ENCODE results near the gene CFHR1. TPM values are rescaled to one million over a fixed set of nuclear protein-coding genes. Genes with fewer than 3 reads are reported as not detected.
"Not testable (repeated sequence)": the region's sequence is repeated elsewhere in the genome, so short reads cannot be mapped to it uniquely, and the experiment has no call there.

CFHR1 gene
- total RNA-seq = not detected

DNA sequence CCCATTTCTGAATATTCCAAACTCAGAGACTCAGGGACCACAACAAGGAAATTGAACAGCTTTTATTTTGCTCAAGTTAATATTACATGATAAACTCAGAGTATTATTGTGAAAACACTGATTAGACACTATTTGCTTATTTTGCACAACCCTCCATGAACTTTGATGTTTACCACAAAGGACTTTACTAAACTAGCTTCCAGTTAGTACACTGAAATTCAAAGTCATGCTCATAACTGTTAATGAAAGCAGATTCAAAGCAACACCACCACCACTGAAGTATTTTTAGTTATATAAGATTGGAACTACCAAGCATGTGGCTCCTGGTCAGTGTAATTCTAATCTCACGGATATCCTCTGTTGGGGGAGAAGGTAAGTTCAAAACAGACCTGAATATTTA, at the start of gene CFHR1:
Gene CFHR1, plus strand, starts transcription at position 201 of the 400 bp plus-strand sequence. Its CDS starts 114 bp downstream, at position 315.
- not testable (repeated sequence) for DNase-seq (ENCODE audit: low read depth in 2 of 3, low spot score in 2 of 3)

DNA sequence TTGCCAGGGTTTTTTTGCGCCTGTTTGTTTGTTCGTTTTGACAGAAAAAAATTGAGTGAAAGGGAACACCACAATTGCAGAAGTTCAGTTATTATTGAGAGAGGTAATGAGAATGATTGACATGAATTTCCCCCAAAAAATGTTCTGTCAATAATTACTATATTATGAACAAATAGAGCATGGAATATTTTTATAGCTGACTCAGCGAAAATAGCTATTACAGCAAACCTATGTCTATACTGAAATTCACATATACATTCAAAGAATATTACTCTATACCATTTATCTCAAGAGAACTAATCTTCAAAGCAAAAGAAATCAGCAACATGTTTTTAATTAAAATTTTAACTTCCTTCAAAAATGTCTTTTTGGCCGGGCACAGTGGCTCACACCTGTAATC, 49.7 kb upstream of the CFHR1 start:
- not testable (repeated sequence) for DNase-seq (ENCODE audit: low read depth in 2 of 3, low spot score in 2 of 3)

DNA sequence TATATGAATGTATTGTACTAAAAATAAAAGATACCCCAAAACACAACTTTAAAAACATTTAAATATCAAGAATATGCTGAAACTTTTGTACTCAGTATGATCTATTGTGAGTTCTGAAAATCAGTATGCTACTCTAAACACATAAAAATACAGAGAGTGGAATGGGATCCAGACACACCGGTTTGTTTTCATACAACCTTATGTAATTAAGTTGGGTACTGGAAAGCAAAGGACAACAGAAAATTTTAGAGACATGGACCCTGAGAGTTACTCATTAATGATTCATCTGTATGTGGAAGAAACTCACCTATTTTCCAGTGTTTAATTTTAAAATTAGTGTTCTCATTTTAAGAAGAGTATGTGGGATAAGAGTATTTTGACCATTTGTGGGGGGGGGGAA, 45.8 kb upstream of the CFHR1 start:
- no peak for DNase-seq (ENCODE audit: low read depth in 2 of 3, low spot score in 2 of 3)

DNA sequence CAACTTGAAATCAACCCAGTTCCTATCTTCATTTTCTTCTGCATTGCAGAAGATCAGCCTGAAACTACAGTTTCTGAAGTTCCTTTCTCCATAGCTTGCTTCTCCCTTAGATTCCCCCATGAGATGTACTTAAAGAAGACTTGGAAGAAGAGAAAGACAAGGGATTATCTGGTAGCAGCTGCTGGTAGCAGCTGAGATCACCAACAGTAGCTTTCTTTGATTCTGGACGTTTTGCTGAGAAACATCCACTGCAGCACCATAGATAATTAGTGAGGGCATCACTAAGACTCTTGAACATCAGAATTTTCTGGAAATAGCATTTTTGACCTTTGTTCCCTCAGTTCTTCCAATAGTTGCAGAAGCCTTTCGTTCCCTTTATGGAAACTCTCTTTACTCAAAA, 45.4 kb upstream of the CFHR1 start:
- DNase-seq (ENCODE audit: low read depth in 2 of 3, low spot score in 2 of 3) = no peak

DNA sequence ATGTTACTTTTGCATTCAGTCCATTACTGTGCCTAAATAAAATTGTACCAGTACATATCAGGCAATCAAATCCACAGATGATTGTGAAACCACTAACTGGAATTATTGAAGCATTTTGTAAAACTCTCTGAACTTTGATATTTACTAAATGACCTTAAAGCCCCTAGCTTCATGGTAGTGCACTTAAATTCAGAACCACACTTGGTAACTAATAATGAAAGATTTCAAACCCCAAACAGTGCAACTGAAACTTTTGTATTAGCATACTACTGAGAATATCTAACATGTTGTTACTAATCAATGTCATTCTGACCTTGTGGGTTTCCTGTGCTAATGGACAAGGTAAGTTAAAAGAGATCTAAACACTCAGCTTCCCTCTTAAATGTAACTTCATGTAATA, 44.9 kb upstream of the CFHR1 start, which contains the start of gene CFHR3:
Gene CFHR3, plus strand, starts transcription at position 238 of the 400 bp plus-strand sequence. Its CDS starts 47 bp downstream, at position 285.
- DNase-seq (ENCODE audit: low read depth in 2 of 3, low spot score in 2 of 3) = no peak

DNA sequence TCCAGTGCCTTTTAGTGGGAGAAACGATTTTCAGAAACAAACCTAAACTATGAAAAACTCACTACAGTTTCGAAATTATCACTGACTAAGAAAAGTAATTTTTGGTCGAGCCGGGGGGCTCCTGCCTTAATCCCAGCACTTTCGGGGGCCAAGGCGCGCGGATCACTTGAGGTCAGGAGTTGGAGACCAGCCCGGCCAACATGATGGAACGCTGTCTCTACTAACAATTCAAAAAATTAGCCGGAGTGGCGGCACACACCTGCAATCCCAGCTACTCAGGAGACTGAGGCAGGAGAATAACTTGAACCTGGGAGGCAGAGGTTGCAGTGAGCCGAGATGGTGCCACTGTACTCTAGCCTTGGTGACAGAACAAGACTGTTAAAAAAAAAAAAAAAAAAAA, 41.9 kb upstream of the CFHR1 start:
- no peak for DNase-seq (ENCODE audit: low read depth in 2 of 3, low spot score in 2 of 3)

DNA sequence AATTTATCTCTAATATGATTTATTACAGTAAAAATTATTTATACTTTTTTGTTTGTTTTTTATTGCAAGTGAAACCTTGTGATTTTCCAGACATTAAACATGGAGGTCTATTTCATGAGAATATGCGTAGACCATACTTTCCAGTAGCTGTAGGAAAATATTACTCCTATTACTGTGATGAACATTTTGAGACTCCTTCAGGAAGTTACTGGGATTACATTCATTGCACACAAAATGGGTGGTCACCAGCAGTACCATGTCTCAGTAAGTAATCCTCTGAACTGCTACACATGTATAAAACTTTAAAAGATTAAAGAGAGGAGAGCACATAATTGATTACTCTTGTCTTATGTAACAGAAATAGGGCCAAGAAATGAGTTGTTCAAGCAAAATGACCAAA, 40.4 kb upstream of the CFHR1 start:
- DNase-seq (ENCODE audit: low read depth in 2 of 3, low spot score in 2 of 3) = no peak

DNA sequence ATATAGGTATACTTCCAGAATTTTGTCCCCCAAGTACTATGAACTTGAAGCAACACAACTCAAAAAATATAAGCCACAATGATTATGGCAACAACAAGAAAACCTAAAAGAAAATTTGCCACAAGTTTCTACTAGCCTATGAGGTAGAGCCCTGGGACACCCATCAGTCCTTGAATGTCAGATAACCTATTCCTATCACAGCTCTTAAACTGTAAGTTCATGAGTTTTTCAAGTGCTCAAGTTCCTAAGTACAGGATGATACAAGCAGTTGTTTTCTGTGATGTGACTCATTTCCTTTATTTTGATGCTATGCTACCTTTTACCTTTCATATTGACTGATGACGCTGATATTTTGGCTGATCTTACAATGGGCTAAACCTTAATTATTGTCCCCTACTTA, 28.3 kb upstream of the CFHR1 start:
- not testable (repeated sequence) for DNase-seq (ENCODE audit: low read depth in 2 of 3, low spot score in 2 of 3)

DNA sequence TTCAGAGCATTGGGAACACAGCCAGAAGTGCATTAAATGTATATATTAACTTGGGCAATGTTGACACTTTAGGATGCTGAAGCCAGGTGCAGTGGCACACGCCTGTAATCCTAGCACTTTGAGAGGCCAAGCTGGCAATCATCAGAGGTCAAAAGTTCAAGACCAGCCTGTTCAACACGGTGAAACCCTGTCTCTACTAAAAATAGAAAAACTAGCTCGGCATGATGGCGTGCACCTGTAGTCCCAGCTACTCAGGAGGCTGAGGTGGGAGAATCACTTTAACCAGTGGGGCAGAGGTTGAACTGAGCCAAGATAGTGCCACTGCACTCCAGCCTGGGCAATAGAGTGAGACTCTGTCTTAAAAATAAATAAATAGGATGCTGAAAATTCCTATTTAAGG, 25.4 kb upstream of the CFHR1 start:
- DNase-seq (ENCODE audit: low read depth in 2 of 3, low spot score in 2 of 3) = not testable (repeated sequence)

DNA sequence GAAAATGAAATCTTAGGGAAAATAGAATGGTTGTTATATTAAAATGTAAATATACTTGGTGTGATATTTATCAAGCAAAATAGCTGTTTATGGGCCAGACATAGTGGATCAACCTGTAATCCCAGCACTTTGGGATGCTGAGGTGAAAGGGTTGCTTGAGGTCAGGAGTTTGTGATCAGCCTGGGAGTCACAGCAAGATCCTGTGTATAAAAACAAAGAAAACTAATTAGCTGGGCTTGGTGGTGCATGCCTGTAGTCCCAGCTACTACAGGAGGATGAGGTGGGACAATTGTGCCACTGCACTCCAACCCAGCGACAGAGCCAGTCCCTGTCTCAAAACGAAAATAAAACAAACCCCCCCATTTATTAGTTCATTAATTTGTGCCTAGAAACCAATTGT, 21.6 kb upstream of the CFHR1 start:
- DNase-seq (ENCODE audit: low read depth in 2 of 3, low spot score in 2 of 3) = no peak

DNA sequence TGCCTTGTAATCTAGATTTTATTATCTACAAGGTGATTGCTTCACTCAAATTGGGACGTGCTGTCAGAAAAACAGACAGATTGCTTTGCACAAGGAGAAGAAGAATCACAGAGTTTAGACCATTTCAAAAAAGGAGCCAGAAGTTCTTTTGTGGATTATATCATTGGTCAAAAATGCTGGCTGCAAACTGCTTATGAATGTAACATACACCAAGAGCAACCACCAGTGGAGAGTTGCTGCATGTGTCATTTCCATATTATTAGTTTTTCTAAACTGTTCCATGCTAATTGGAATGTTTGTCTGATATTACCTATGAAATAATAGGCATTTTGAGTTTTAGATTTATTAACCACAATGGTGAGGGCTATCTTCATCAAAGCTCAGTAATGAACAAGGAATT, 17.6 kb upstream of the CFHR1 start:
- DNase-seq (ENCODE audit: low read depth in 2 of 3, low spot score in 2 of 3) = not testable (repeated sequence)

DNA sequence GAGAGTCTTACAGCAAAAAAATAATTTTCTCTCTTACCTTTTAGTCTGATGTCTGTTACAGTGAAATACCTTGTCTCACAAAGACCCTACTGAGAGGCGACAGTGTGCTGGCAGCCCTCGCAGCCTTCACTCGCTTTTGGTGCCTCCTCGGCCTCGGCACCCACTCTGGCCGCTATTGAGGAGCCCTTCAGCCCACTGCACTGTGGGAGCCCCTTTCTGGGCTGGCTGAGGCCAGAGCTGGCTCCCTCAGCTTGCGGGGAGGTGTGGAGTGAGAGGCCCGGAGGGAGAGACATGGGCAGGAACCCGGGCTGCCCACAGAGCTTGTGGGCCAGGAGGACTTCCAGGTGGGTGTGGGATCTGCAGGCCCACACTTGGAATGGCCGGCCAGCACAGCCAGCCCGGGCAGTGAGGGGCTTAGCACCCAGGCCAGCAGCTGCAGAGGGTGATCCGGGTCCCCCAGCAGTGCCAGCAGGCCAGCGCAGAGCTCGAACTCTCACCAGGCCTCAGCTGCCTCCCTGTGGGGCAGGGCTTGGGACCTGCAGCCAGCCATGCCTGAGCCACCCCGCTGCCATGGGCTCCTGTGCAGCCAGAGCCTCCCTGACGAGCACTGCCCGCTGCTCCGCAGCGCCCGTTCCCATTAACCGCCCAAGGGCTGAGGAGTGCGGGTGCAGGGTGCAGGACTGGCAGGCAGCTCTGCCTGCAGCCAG, 10.8 kb upstream of the CFHR1 start:
- DNase-seq (ENCODE audit: low read depth in 2 of 3, low spot score in 2 of 3) = no peak

DNA sequence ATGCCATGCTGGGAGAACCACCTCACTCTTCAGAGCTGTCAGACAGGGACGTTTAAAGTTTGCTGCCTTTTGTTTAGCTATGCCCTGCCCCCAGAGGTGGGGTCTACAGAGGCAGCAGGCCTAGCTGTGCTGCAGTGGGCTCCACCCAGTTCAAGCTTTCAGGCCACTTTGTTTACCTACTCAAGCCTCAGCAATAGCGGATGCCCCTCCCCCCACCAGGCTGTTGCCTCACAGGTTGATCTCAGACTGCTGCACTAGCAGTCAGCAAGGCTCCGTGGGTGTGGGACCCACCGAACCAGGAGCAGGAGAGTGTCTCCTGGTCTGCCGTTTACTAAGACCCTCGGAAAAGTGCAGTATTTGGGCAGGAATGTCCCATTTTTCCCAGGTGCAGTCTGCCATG, 2.1 kb upstream of the CFHR1 start:
- DNase-seq (ENCODE audit: low read depth in 2 of 3, low spot score in 2 of 3) = not testable (repeated sequence)

DNA sequence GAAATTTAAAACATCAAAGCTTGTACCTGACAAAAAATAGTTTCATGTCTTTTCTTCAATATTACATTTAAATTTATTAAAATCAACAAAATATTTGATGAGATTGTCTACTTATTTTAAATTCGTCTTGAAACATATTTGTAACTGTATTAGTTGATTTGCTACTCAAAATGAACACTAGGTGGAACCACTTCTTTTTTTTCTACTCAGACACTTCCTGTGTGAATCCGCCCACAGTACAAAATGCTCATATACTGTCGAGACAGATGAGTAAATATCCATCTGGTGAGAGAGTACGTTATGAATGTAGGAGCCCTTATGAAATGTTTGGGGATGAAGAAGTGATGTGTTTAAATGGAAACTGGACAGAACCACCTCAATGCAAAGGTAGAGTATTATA, 8.3 kb downstream of the CFHR1 start:
- DNase-seq (ENCODE audit: low read depth in 2 of 3, low spot score in 2 of 3) = peak in 2 of 3 donors; percentile 17 to 24

DNA sequence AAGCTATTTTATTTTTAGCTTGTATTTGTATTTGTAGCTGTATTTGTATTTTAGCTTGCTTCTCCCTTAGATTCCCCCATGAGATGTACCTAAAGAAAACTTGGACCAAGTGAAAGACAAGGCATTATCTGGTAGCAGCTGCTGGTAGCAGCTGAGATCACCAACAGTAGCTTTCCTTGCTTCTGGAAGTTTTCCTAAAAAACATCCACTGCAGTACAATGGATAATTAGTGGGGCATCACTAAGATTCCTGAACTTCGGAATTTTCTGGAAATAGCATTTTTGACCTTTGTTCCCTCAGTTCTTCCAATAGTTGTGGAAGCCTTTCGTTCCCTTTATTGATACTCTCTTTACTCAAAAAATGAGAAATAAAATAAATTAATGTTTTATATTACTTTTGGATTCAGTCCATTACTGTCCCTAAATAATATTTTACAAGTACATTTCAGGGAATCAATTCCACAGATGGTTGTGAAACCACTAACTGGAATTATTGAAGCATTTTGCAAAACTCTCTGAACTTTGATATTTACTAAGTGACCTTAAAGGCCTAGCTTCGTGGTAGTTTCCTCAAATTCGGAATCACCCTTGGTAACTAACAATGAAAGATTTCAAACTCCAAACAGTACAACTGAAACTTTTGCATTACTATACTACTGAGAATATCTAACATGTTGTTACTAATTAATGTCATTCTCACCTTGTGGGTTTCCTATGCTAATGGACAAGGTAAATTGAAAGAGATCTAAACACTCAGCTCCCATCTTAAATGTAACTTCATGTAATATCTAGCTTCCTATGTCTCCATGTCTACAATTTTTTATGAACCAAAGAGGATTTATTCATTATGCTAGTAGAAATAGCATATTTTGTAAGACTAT, 30.3 kb downstream of the CFHR1 start:
- DNase-seq (ENCODE audit: low read depth in 2 of 3, low spot score in 2 of 3) = not testable (repeated sequence)

DNA sequence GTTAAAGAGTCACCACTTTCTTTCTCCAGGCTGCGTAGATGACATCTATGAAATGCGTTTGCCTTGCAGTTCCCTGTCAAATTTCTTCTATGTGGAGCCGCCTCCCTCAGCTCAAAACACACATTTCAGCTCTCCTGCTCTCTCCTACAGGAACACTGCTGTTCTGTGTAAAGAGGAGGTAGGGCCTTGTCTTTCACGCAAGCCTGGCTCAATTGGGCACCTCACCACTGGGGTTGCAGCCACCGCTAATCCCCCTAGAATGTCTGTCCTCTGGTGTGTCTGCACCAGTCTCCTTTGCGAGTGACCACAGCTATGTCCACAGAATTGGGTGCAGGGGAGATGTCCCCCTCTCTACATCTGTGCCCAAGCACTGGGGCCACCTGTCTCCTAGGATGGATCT, 36.5 kb downstream of the CFHR1 start:
- DNase-seq (ENCODE audit: low read depth in 2 of 3, low spot score in 2 of 3) = no peak

DNA sequence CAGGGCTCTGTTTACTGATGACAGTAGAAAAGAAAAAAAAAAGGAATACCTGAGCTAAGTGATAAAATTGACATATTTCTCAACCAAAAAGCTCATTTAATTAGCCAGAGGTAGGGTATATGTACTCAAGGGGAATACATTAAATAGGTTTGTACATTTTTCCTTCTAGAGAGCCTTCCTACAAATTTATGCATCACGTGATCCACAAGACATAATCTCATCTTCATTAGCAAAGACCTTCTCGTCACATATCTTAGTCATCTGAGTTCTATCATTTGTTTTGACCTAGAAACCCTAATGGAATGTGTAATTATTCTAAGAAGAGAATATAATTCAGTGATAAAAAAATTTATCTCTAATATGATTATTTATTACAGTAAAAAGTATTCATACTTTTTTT, 37.7 kb downstream of the CFHR1 start:
- DNase-seq (ENCODE audit: low read depth in 2 of 3, low spot score in 2 of 3) = no peak

DNA sequence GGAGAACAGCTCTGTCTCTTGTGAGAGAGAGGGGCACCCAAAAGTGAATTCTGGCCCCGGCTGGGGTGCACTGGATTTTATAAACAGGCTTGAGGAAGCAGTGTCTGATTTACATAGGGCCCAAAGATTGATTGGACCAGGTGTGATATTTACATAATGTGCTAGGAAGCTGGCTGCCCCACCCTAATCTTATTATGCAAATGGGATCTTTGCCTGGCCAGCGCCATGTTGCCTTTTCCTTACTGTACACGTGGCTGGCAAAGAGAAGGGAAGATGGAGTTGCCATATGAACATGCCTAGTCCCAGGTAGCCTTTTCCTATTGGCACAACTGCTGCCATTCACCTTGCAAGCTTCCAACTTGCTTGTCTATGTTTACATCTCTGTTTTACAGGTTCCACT, 39.3 kb downstream of the CFHR1 start:
- DNase-seq (ENCODE audit: low read depth in 2 of 3, low spot score in 2 of 3) = no peak

DNA sequence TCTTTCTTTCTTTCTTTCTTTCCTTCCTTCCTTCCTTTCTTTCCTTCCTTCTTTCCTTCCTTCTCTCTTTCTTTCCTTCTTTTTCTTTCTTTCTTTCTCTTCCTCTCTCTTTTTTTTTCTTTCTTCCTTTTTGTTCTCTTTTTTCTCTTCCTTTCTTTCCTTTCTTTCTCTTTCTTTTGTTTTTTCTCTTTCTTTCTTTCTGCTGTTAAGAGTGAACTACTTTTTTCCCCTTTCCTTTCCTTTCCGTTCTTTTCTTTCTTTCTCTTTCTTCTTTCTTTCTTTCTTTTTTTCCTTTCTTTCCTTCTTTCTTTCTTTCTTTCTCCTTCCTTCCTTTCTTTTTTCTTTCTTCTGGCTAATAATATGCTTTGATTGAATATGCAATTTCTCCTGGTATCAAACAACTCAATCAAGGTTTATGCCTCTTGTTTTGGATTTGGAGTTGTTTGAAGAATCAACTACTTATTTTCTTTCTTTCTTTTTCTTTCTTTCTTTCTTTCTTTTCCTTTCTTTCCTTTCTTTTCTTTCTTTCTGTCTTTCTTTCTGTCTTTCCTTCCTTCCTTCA, 40.9 kb downstream of the CFHR1 start:
- no peak for DNase-seq (ENCODE audit: low read depth in 2 of 3, low spot score in 2 of 3)

DNA sequence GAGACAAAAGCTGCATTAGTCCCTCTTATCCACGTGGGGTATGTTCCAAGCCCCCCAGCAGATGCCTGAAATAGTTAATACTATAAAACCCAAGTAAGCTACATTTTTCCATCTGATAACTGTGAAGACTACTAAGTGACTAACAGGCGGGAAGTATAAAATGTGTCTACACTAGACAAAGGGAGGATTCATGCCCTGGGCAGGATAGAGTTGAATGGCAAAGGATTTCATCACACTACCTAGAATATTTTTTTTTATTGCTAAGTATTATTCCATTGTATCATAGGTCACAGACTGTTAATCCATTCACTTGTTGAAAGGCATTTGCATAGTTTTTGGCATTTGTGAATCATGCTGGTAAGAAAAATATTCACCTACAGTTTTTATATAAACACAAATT, 41.9 kb downstream of the CFHR1 start:
- DNase-seq (ENCODE audit: low read depth in 2 of 3, low spot score in 2 of 3) = no peak

DNA sequence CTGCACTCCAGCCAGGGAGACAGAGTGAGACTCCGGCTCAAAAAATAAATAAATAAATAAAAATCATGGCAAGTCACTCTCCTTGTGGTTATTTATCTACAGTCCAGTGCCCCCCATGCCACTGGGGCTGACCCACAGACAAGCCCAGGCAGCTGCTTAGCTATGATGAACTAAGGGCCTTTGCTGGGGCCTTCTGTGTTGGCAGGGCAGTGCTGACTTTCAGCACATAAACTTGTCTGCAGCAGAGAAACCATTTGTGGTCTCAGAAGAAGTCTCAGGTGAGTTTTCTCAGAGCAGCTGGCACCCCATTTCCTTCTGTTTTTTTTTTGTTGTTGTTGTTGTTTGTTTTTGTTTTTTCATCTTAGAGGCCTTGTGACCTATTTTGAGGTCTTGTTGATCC, 47.4 kb downstream of the CFHR1 start:
- DNase-seq (ENCODE audit: low read depth in 2 of 3, low spot score in 2 of 3) = no peak

DNA sequence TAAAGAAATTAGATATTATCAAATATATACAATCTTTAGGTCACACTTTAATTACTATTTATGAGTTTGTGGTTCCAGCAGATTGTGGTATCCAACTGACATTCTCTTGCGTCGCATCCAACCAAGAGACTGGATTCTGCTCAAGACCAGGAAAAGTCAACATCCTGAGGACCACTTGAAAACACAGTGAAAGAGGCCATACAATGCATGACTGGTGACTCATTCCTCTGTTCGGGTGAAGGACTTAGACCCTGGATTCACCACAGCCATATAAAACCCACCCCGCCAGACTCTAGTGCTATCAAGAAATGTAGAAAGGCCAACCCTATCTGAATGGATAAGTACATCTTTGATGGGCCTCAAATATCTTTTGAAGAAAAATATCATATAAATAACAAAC, 53.9 kb downstream of the CFHR1 start:
- DNase-seq (ENCODE audit: low read depth in 2 of 3, low spot score in 2 of 3) = no peak

All from hematopoietic multipotent progenitor cell (in vitro differentiated cells).